GM12891 (cell line): ENCODE results near the gene DNAH11.

Source experiments
- PAX5 ChIP-seq: IDR thresholded peaks from 2 replicates; pipeline ENCODE4 v1.6.1; 2011; ENCODE audit warnings: low read length, moderate library complexity, mild to moderate bottlenecking; ENCODE audit not compliant: insufficient read depth, severe bottlenecking
- POLR2AphosphoS5 ChIP-seq: IDR thresholded peaks from 2 replicates; pipeline ENCODE4 v1.6.1; 2011; ENCODE audit warnings: low read depth, low read length, control low read depth

DNA sequence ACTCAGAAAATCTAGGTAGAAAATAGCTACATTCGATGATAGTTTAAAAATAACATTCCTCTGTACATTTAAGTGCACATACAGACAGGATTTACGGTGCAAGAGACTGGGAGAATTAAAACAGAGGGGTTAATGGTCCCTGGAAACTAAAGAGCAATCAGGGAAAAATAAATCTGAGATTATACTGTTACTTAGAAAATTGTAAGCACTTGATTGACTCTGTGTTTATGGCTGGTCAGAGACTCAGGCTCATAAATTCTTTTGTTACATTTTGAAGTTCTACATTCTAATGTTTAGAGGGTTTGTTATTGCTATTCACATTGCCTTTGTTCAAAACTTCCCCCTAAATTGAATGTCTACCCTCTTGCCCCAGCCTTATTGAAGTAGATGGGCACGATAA is 348.5 kb downstream of the DNAH11 start:
- TF ChIP-seq PAX5: no peak
- no peak for TF ChIP-seq POLR2AphosphoS5
